GM12878 (cell line): ENCODE results near the gene FZD10. TPM values are rescaled to one million over a fixed set of nuclear protein-coding genes. Genes with fewer than 3 reads are reported as not detected.

Source experiments
- ATAC-seq: fragments of 200-7000 bp; cut with Tn5 transposase; 3 replicates; pipeline ENCODE4 v1.9.1; 2020; ENCODE audit warnings: mild to moderate bottlenecking, moderate library complexity
- BruUV-seq: library from RNA; stranded (reverse); fragments of 400-500 nt; replicated peaks from 2 replicates; lab custom pipeline; 2021; lab: Mats Ljungman, UMichigan
- CTCF ChIA-PET: fragments of 300-600 bp; sonication (Branson Sonifier 250); formaldehyde crosslinking; extraction: SDS; loops from one replicate; lab custom pipeline; 2021; ENCODE audit warnings: inconsistent platforms; lab: Yijun Ruan, JAX
- POLR2A ChIA-PET: fragments of 350-600 bp; formaldehyde crosslinking; extraction: SDS; loops from one replicate; lab custom pipeline; 2021; ENCODE audit warnings: inconsistent platforms; lab: Charles Lee
- RAD21 ChIA-PET: fragments of 300-600 bp; sonication (Branson Sonifier 250); formaldehyde crosslinking; loops from one replicate; lab custom pipeline; 2023; ENCODE audit warnings: antibody characterized with exemption; ENCODE audit not compliant: unreplicated experiment; lab: Charles Lee
- SMC1A ChIA-PET: fragments of 300-600 bp; sonication (Branson Sonifier 250); formaldehyde crosslinking; loops from one replicate; lab custom pipeline; 2023; ENCODE audit not compliant: unreplicated experiment, uncharacterized antibody; lab: Charles Lee
- DNase-seq: peaks from one replicate; pipeline ENCODE4 v3.0.0-alpha.2; 2011; ENCODE audit warnings: low read depth, low spot score
- FAIRE-seq: peaks from 3 replicates; lab custom pipeline; 2011; peaks lifted over from hg19 to GRCh38; lab: Jason Lieb, UNC
- H2AFZ ChIP-seq: 2 replicates; pipeline ENCODE4 v1.6.0; 2011; ENCODE audit warnings: low read depth, low read length, control low read depth; ENCODE audit not compliant: control insufficient read depth
- H3K27ac ChIP-seq: 2 replicates; pipeline ENCODE4 v1.5.1; 2011; ENCODE audit warnings: control low read depth; ENCODE audit not compliant: control insufficient read depth, insufficient read depth
- H3K27me3 ChIP-seq, 2 experiments: replicated peaks in 1 of 2; 2 replicates each; pipeline versions ENCODE4 v1.6.0 to v1.6.1; 2011; ENCODE audit warnings: low read length in 1 of 2; ENCODE audit not compliant: control insufficient read depth in 2 of 2, insufficient read depth in 2 of 2
- H3K36me3 ChIP-seq, 2 experiments: 2 replicates each; pipeline ENCODE4 v1.5.1; 2011; ENCODE audit warnings: low read length in 1 of 2; ENCODE audit not compliant: control insufficient read depth in 2 of 2, insufficient read depth in 2 of 2
- H3K4me1 ChIP-seq: 2 replicates; pipeline ENCODE4 v1.6.1; 2011; ENCODE audit warnings: mild to moderate bottlenecking, low read length, moderate library complexity, mixed read lengths; ENCODE audit not compliant: control insufficient read depth, insufficient read depth
- H3K4me2 ChIP-seq: 2 replicates; pipeline ENCODE4 v1.6.0; 2011; ENCODE audit warnings: control low read depth; ENCODE audit not compliant: control insufficient read depth, insufficient read depth
- H3K4me3 ChIP-seq: fragments of 200-600 bp; sonication (generic); 2 replicates; pipeline ENCODE4 v1.5.1; 2016
- H3K79me2 ChIP-seq: 2 replicates; pipeline ENCODE4 v1.6.0; 2011; ENCODE audit warnings: low read length; ENCODE audit not compliant: control insufficient read depth, insufficient read depth
- H3K9ac ChIP-seq: 2 replicates; pipeline ENCODE4 v1.8.0; 2011; ENCODE audit warnings: low read length, control low read depth, mixed read lengths; ENCODE audit not compliant: control insufficient read depth, insufficient read depth
- H3K9me3 ChIP-seq: replicated peaks from 3 replicates; pipeline ENCODE4 v1.5.1; 2011; ENCODE audit warnings: mild to moderate bottlenecking, low read length; ENCODE audit not compliant: control insufficient read depth, insufficient read depth
- H4K20me1 ChIP-seq: 2 replicates; pipeline ENCODE4 v1.6.0; 2011; ENCODE audit not compliant: control insufficient read depth, insufficient read depth
- CHD1 ChIP-seq: IDR thresholded peaks from 2 replicates; pipeline ENCODE4 v1.6.1; 2012; ENCODE audit warnings: low read depth, low read length, improper control_type of control experiment
- EED ChIP-seq: sonication (generic); IDR thresholded peaks from 2 replicates; pipeline ENCODE4 v1.6.1; 2016; ENCODE audit warnings: antibody characterized with exemption, low read depth
- IRF4 ChIP-seq: IDR thresholded peaks from 2 replicates; pipeline ENCODE4 v1.6.1; 2011; ENCODE audit warnings: low read depth, low read length
- MLLT1 ChIP-seq: fragments of 450-650 bp; IDR thresholded peaks from 2 replicates; pipeline ENCODE4 v1.6.1; 2016; ENCODE audit warnings: mild to moderate bottlenecking
- NR2F1 ChIP-seq: fragments of 450-650 bp; conservative IDR thresholded peaks from 2 replicates; pipeline ENCODE4 v1.6.1; 2017; ENCODE audit warnings: mild to moderate bottlenecking
- RB1 ChIP-seq: fragments of 450-650 bp; formaldehyde crosslinking; IDR thresholded peaks from 2 replicates; pipeline ENCODE4 v1.6.1; 2017; ENCODE audit warnings: mild to moderate bottlenecking, borderline replicate concordance
- RELA ChIP-seq: fragments of 450-650 bp; IDR thresholded peaks from 2 replicates; pipeline ENCODE4 v1.8.0; 2014; ENCODE audit warnings: borderline replicate concordance; ENCODE audit not compliant: partially characterized antibody
- STAT1 ChIP-seq: fragments of 450-650 bp; conservative IDR thresholded peaks from 2 replicates; pipeline ENCODE4 v1.6.1; 2014; ENCODE audit warnings: antibody characterized with exemption, mild to moderate bottlenecking
- WRNIP1 ChIP-seq: IDR thresholded peaks from 2 replicates; pipeline ENCODE4 v1.6.1; 2011; ENCODE audit warnings: low read depth, low read length, improper control_type of control experiment, borderline replicate concordance
- YBX1 ChIP-seq: fragments of 450-650 bp; IDR thresholded peaks from 2 replicates; pipeline ENCODE4 v1.6.1; 2016; ENCODE audit warnings: antibody characterized with exemption
- ZZZ3 ChIP-seq: IDR thresholded peaks from 2 replicates; pipeline ENCODE4 v1.6.1; 2011; ENCODE audit warnings: low read depth; ENCODE audit not compliant: control insufficient read depth, insufficient read length
- WGBS: methylation state at CpG from one replicate; pipeline ENCODE4 v1.1.6; 2016; ENCODE audit warnings: low lambda C conversion rate; ENCODE audit not compliant: insufficient replicate concordance, insufficient coverage; ENCODE audit errors: missing lambda C conversion rate; 5-methylcytosine and 5-hydroxymethylcytosine counted together
- in situ Hi-C: fragments of 300-500 bp; cut with MboI; formaldehyde crosslinking; loops from 9 replicates; pipeline ENCODE4 v1.14.3; 2018; ENCODE audit warnings: mixed read lengths
- intact Hi-C: fragments of 100-400 bp; cut with micrococcal nuclease; formaldehyde crosslinking; loops from one replicate; pipeline ENCODE4 v1.14.2; 2022; ENCODE audit not compliant: unreplicated experiment
- polyA plus RNA-seq, 11 experiments: library from polyadenylated mRNA; depleted of rRNA in 4 of 11; unstranded in 6 of 11; stranded (reverse) in 5 of 11; fragments of >200 nt; fragmentation: Nextera tagmentation in 4 of 11; fragmentation: Illumina TruSeq in 1 of 11; extraction: Ambion mirVana in 4 of 11; extraction: Trizol in 1 of 11; gene quantifications; 1 replicate in 1 of 11; 2 replicates in 10 of 11; pipeline versions ENCODE4 v1.2.1 to v1.2.3, GENCODE V29; 2011 to 2016; ENCODE audit warnings: inconsistent platforms in 2 of 11, missing spikeins in 2 of 11, low read depth in 1 of 11
- total RNA-seq, 4 experiments: library from RNA; depleted of rRNA in 3 of 4; stranded (reverse); fragments of >200 nt in 3 of 4; fragmentation: Illumina TruSeq in 1 of 4; extraction: Trizol in 1 of 4; gene quantifications; 2 replicates each; pipeline versions ENCODE4 v1.2.1 to v1.2.3, GENCODE V29; 2013 to 2021
- TF ChIP-seq, protein P1 (sequence below): IDR thresholded peaks from 2 replicates; pipeline ENCODE4 v1.6.1; 2011; ENCODE audit warnings: low read depth, low read length, improper control_type of control experiment, borderline replicate concordance
- TF ChIP-seq, protein P2 (sequence below), 3 experiments: IDR thresholded peaks in 2 of 3; conservative IDR thresholded peaks in 1 of 3; 2 replicates each; pipeline ENCODE4 v1.5.1; 2011; ENCODE audit warnings: low read depth in 3 of 3, low read length in 3 of 3, mild to moderate bottlenecking in 3 of 3, control low read depth in 2 of 3, moderate library complexity in 2 of 3, inconsistent platforms in 1 of 3, mixed read lengths in 1 of 3; ENCODE audit not compliant: control insufficient read depth in 2 of 3, insufficient read depth in 1 of 3; ENCODE audit errors: extremely low read depth in 1 of 3
- TF ChIP-seq, protein P3 (sequence below): IDR thresholded peaks from 2 replicates; pipeline ENCODE4 v1.6.1; 2011; ENCODE audit warnings: borderline replicate concordance, low read depth, mild to moderate bottlenecking, moderate library complexity, low read length; ENCODE audit not compliant: insufficient read depth, poor library complexity, severe bottlenecking
- TF ChIP-seq, protein P4 (sequence below): fragments of 450-650 bp; IDR thresholded peaks from 2 replicates; pipeline ENCODE4 v1.6.1; 2016; ENCODE audit warnings: mild to moderate bottlenecking

The FZD10 gene
- total and polyA plus RNA-seq, 10 of the 15 experiments (the other 5 are each of a cell fraction or from before 2014, with no cell fraction given), result not detected

DNA sequence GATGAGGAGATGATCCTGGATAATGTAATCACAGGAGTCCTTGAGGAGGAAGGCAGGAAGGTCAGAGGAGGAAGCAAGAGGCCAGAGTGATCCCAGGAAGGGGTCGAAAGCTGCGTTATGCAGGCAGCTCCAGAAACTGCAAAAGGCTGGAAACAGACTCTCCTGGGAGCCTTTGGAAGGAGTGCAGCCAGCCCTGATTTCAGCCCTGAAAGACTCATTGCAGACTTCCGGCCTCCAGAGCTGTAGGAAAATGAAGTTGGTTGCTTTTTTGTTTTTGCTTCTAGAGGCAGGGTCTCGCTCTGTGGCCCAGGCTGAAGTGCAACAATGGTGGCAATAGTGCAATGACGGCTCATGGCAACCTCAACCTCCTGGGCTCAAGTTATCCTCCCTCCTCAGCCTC lies 44.6 kb upstream of the FZD10 start:
- RAD21 ChIA-PET, result no interaction called here
- H2AFZ ChIP-seq, result no peak overlapping the region
- no peaks in the 10 kb centered on the region for H3K4me1 ChIP-seq
- no peak overlapping the region for H3K4me3 ChIP-seq
- no peaks in the 10 kb centered on the region for H3K27me3 ChIP-seq
- H4K20me1 ChIP-seq, result no peaks in the 10 kb centered on the region
- H3K27ac ChIP-seq, result no peak overlapping the region
- POLR2A ChIA-PET, result no interaction called here
- in situ Hi-C loops, result no loop called here
- intact Hi-C loops, result no loop called here
- no peak for ATAC-seq
- SMC1A ChIA-PET, result no interaction called here
- CTCF ChIA-PET, result no interaction called here
- H3K36me3 ChIP-seq, result no peaks in the 10 kb centered on the region
- no peak for TF ChIP-seq CHD1
- TF ChIP-seq, protein P1, sequence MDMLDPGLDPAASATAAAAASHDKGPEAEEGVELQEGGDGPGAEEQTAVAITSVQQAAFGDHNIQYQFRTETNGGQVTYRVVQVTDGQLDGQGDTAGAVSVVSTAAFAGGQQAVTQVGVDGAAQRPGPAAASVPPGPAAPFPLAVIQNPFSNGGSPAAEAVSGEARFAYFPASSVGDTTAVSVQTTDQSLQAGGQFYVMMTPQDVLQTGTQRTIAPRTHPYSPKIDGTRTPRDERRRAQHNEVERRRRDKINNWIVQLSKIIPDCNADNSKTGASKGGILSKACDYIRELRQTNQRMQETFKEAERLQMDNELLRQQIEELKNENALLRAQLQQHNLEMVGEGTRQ, result no peak
- no peak for TF ChIP-seq STAT1
- TF ChIP-seq YBX1, result no peak
- TF ChIP-seq MLLT1, result no peak
- TF ChIP-seq, protein P2, sequence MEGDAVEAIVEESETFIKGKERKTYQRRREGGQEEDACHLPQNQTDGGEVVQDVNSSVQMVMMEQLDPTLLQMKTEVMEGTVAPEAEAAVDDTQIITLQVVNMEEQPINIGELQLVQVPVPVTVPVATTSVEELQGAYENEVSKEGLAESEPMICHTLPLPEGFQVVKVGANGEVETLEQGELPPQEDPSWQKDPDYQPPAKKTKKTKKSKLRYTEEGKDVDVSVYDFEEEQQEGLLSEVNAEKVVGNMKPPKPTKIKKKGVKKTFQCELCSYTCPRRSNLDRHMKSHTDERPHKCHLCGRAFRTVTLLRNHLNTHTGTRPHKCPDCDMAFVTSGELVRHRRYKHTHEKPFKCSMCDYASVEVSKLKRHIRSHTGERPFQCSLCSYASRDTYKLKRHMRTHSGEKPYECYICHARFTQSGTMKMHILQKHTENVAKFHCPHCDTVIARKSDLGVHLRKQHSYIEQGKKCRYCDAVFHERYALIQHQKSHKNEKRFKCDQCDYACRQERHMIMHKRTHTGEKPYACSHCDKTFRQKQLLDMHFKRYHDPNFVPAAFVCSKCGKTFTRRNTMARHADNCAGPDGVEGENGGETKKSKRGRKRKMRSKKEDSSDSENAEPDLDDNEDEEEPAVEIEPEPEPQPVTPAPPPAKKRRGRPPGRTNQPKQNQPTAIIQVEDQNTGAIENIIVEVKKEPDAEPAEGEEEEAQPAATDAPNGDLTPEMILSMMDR (IDR thresholded peaks at IDR 0.05 in 2 of 3, conservative IDR thresholded peaks at IDR 0.05 in 1 of 3; ENCODE audit: control insufficient read depth in 2 of 3, extremely low read depth in 1 of 3, insufficient read depth in 1 of 3, low read depth in 3 of 3, low read length in 3 of 3), result no peak
- no peak for TF ChIP-seq IRF4
- no peak for TF ChIP-seq ZZZ3
- TF ChIP-seq, protein P3, sequence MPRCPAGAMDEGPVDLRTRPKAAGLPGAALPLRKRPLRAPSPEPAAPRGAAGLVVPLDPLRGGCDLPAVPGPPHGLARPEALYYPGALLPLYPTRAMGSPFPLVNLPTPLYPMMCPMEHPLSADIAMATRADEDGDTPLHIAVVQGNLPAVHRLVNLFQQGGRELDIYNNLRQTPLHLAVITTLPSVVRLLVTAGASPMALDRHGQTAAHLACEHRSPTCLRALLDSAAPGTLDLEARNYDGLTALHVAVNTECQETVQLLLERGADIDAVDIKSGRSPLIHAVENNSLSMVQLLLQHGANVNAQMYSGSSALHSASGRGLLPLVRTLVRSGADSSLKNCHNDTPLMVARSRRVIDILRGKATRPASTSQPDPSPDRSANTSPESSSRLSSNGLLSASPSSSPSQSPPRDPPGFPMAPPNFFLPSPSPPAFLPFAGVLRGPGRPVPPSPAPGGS, result no peak
- no peak for TF ChIP-seq RB1
- no peak for TF ChIP-seq RELA
- TF ChIP-seq, protein P4, sequence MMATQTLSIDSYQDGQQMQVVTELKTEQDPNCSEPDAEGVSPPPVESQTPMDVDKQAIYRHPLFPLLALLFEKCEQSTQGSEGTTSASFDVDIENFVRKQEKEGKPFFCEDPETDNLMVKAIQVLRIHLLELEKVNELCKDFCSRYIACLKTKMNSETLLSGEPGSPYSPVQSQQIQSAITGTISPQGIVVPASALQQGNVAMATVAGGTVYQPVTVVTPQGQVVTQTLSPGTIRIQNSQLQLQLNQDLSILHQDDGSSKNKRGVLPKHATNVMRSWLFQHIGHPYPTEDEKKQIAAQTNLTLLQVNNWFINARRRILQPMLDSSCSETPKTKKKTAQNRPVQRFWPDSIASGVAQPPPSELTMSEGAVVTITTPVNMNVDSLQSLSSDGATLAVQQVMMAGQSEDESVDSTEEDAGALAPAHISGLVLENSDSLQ, result no peak
- TF ChIP-seq EED, result no peak
- TF ChIP-seq WRNIP1, result no peak
- TF ChIP-seq NR2F1, result no peak
- H3K9me3 ChIP-seq, result no peaks in the 10 kb centered on the region; the same call in 2 of the 3 replicates
- H3K79me2 ChIP-seq, result no peaks in the 10 kb centered on the region
- no peak overlapping the region for H3K4me2 ChIP-seq
- WGBS, result 12% methylated on average over 3 of the region's 5 CpGs
- no TSS peak for BruUV-seq
- DNase-seq, result no peak
- no peak overlapping the region for H3K9ac ChIP-seq
- no peak for FAIRE-seq
